Muscle layer of duodenum (tissue), 2 donors: ENCODE measurements around the gene FAM229B.

ENCODE experiments used
- H3K27ac ChIP-seq: one replicate; pipeline ENCODE4 v1.7.0; 2013; ENCODE audit warnings: mild to moderate bottlenecking, low read length
- H3K27me3 ChIP-seq: one replicate; pipeline ENCODE4 v1.7.0; 2013; ENCODE audit warnings: low read depth, mild to moderate bottlenecking, control low read depth, low read length
- H3K36me3 ChIP-seq, 2 donors: one replicate each; pipeline ENCODE4 v1.7.0; 2013; ENCODE audit warnings: low read length in 2 of 2, control low read depth in 1 of 2, mild to moderate bottlenecking in 1 of 2; ENCODE audit not compliant: insufficient read depth in 2 of 2, control insufficient read depth in 1 of 2
- H3K4me1 ChIP-seq, 2 donors: one replicate each; pipeline ENCODE4 v1.7.0; 2013; ENCODE audit warnings: low read length in 2 of 2, mild to moderate bottlenecking in 2 of 2, control low read depth in 1 of 2, moderate library complexity in 1 of 2; ENCODE audit not compliant: insufficient read depth in 2 of 2, control insufficient read depth in 1 of 2
- H3K4me3 ChIP-seq, 2 donors: one replicate each; pipeline ENCODE4 v1.7.0; 2013; ENCODE audit warnings: low read length in 2 of 2, low read depth in 1 of 2, mild to moderate bottlenecking in 1 of 2
- H3K9me3 ChIP-seq, 2 donors: one replicate each; pipeline ENCODE4 v1.7.0; 2013; ENCODE audit warnings: low read length in 2 of 2, control low read depth in 1 of 2, mild to moderate bottlenecking in 1 of 2; ENCODE audit not compliant: control insufficient read depth in 1 of 2
- donor health status: healthy.

FAM229B gene

DNA sequence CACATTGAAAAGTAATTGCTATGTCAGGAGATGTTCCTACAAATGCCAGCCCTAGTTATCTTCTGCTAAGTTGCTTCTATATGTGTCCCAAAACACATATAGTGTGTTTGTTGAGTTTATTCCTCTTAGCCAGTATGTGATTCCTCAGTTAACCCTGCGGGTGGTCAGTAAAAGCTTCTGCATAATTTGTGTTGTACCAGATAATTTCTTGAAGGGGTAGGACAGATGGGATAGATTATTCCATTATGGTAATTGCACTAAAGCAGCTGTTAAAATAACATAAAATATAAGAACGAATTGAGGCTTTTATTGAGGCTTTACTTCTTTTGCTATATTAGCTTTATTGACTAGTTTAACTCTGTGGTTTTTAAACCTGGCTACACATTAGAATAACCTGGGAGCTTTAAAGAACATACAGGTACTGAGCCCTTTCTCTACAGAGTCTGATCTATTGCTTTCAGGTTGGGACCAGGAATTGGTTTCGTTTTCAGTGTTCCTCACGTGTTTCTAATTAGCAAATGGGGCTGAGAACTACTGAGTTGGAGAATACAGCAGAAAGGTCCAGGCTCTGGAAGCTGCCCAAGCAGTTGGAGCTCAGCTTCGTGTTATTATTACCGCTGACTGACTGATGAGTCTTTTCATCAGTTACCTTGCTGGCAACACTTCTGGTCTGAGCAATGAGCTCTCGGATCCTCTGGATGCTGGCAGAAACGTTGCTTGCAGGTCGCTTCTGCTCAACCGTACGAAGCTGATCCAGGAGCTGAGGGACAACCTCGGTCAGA is 56.9 kb downstream of the FAM229B start:
- Histone ChIP-seq H3K36me3 (peaks cover 62 to 70% of the 10 kb centered on the region in 2 donors), H3K27ac (no peak overlapping the region), H3K4me1 (peaks cover 0 to 6% of the 10 kb centered on the region in 2 donors), H3K27me3 (no peaks in the 10 kb centered on the region), H3K4me3 (no peak overlapping the region), H3K9me3 (no peaks in the 10 kb centered on the region)

DNA sequence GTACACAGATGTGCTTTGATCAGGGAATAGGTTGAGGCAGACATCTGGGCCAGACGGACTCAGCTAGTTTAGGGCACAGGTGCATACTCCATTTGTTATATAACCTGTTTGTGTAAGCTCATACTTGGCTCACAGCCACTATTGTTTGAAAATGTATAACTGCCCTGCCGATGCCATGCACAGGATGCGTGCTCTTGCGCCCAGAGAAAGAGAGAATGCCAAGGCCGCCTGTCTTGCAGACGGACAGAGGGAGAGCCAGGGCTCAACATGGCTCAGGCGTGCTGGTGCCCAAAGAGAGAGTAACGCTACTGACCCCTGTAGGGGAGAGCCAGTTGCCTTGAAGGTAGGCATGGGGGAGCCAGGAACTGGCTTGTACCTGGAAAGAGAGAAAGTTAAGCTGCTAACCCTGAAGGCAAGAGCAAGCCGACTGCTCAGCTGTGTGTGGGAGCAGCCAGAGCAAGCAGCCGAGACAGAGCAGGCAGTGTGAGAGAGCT is 57.7 kb downstream of the FAM229B start:
- Histone ChIP-seq H3K4me3 (no peak overlapping the region), H3K27ac (no peak overlapping the region), H3K9me3 (no peaks in the 10 kb centered on the region), H3K4me1 (peaks cover 0 to 14% of the 10 kb centered on the region in 2 donors), H3K36me3 (peaks cover 57 to 62% of the 10 kb centered on the region in 2 donors), H3K27me3 (no peaks in the 10 kb centered on the region)

DNA sequence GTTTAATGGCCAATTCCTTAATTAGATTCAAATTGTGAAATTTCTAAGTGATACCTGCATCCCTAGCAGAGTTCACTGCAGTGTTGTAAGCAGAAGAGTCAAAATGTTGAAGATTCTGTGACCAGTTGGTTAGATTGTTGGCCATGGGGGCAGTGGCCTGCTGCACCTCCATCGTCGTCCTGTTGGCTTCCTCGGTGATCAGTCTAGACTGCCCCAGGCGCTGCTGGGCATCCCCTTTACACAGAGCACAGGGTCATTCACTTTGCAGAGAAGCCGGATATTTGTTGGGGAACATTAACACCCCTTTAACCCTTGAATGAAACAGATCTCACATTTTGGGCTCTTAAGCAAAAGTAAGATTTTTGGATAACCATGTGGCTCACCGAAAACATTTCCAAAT is 60.7 kb downstream of the FAM229B start:
- Histone ChIP-seq H3K36me3 (peaks cover 31 to 32% of the 10 kb centered on the region in 2 donors), H3K27me3 (no peaks in the 10 kb centered on the region), H3K4me1 (peaks cover 0 to 21% of the 10 kb centered on the region in 2 donors), H3K9me3 (no peaks in the 10 kb centered on the region), H3K4me3 (no peak overlapping the region), H3K27ac (no peak overlapping the region)

DNA sequence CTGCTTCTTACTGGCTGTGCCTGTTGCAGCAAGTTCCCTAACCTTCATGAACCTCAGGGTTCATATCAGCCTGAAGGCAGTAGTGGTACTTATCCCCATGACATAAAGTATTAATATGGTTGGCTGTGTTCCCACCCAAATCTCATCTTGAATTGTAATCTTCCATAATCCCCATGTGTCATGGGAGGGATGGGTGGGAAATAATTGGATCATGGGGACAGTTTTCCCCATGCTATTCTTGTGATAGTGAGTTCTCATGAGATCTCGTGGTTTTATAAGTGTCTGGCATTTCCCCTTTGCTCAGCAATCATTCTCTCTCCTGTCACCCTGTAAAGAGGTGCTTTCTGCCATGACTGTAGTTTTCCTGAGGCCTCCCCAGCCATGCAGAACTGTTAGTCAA is 61.8 kb downstream of the FAM229B start:
- no peaks in the 10 kb centered on the region for H3K27me3 ChIP-seq
- no peaks in the 10 kb centered on the region for H3K9me3 ChIP-seq
- no peak overlapping the region for H3K4me3 ChIP-seq
- peaks cover 0 to 21% of the 10 kb centered on the region in 2 donors for H3K4me1 ChIP-seq
- peaks cover 21 to 26% of the 10 kb centered on the region in 2 donors for H3K36me3 ChIP-seq
- H3K27ac ChIP-seq, result peak overlapping the region; percentile 42

DNA sequence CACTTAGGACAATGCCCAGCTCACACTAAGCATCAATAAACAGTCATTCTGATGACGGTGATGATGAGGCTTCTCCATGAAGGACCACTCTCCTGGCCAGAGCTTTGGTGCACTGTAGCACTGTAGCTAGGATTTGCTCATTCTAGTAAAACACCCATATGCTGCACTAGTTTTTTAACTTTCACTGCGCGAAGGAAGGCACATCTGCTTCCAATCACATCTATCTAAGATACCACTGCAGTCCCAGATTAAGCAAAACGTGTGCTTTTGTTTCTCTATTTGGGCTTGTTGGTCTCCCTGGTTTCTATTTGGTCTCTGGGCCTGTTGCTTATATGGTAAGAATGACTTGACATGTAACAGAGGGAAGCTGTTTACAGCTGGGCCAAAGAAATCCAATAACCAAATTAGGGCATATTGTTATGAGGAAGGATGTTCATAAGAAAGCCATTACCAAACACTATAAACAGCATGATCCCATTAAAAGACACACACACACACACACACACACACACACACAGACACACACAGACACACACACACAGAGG is 62.4 kb downstream of the FAM229B start:
- H3K4me3 ChIP-seq, result no peak overlapping the region
- no peaks in the 10 kb centered on the region for H3K9me3 ChIP-seq
- H3K27me3 ChIP-seq, result no peaks in the 10 kb centered on the region
- H3K4me1 ChIP-seq, result peaks cover 0 to 17% of the 10 kb centered on the region in 2 donors
- H3K27ac ChIP-seq, result peak overlapping the region; percentile 42
- H3K36me3 ChIP-seq, result peaks cover 16 to 21% of the 10 kb centered on the region in 2 donors

DNA sequence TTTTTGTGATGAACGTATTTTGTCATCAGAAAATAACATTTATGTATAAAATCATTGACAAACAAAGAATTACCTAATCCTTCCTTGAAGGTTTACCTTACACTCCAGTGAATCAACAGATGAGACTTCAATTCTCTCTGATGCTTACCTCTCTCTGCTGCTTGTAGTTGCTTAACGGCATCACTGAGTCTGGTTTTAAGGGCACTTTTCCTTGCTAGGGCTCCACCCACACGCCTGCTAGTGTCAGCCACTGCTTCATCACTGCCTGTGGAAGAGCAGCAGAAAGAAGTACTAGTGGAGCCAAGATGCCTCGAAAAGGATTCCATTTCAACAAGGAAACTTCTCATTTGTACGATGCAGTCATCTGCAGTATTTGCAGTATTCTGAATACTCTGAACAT is 63.0 kb downstream of the FAM229B start:
- H3K36me3 ChIP-seq, result peaks cover 16 to 17% of the 10 kb centered on the region in 2 donors
- no peak overlapping the region for H3K4me3 ChIP-seq
- peak overlapping the region; percentile 42 for H3K27ac ChIP-seq

More for the DNA sequence above, 63.0 kb downstream of the FAM229B start:
- Histone ChIP-seq H3K27me3 (no peaks in the 10 kb centered on the region), H3K4me1 (peaks cover 0 to 18% of the 10 kb centered on the region in 2 donors), H3K9me3 (no peaks in the 10 kb centered on the region)
